CD4-positive, alpha-beta T cell treated with Interferon gamma for 1 hour (primary cell): Measurements from ENCODE around the gene SHISA8.

Source experiments
- DNase-seq: peaks from one replicate; pipeline ENCODE4 v3.0.0-alpha.2; 2020

SHISA8 gene

GRCh38 chr22:41933411-41934177 lies 18.7 kb upstream of the SHISA8 start:
- DNase-seq, result no peak

- DNase-seq, result no peak
These were observed 17.5 kb upstream of the SHISA8 start for GRCh38 chr22:41932353-41932752.

- DNase-seq, result peak; percentile 61
These were observed 16.9 kb upstream of the SHISA8 start for GRCh38 chr22:41931701-41932269.

GRCh38 chr22:41929418-41929810 lies 14.5 kb upstream of the SHISA8 start:
- no peak for DNase-seq

- DNase-seq, result peak; percentile 60
These were observed 13.9 kb upstream of the SHISA8 start for GRCh38 chr22:41928593-41929417.

GRCh38 chr22:41927813-41928212 lies 12.9 kb upstream of the SHISA8 start:
- no peak for DNase-seq

GRCh38 chr22:41925783-41926460 lies 11.0 kb upstream of the SHISA8 start:
- peak; percentile 76 for DNase-seq

GRCh38 chr22:41923595-41924276 lies 8.9 kb upstream of the SHISA8 start:
- no peak for DNase-seq

- DNase-seq, result no peak
These were observed 8.2 kb upstream of the SHISA8 start for GRCh38 chr22:41922940-41923594.

- no peak for DNase-seq
These were observed 7.5 kb upstream of the SHISA8 start for GRCh38 chr22:41922328-41922727.

- peak; percentile 61 for DNase-seq
These were observed 5.5 kb upstream of the SHISA8 start for GRCh38 chr22:41920271-41920976.

- peak; percentile 76 for DNase-seq
These were observed 4.7 kb upstream of the SHISA8 start for GRCh38 chr22:41919357-41920224.

GRCh38 chr22:41917903-41918791 lies 3.3 kb upstream of the SHISA8 start:
- DNase-seq, result peak; percentile 49

GRCh38 chr22:41917375-41917902 lies 2.6 kb upstream of the SHISA8 start:
- no peak for DNase-seq

- no peak for DNase-seq
These were observed 2.0 kb upstream of the SHISA8 start for GRCh38 chr22:41916745-41917358.

GRCh38 chr22:41915786-41916493 lies 1.1 kb upstream of the SHISA8 start:
- no peak for DNase-seq

GRCh38 chr22:41914611-41915034 lies 251 bp downstream of the SHISA8 start:
- no peak for DNase-seq
